MCF 10A (cell line): ENCODE measurements around the gene PCCA. TPM values are rescaled to one million over a fixed set of nuclear protein-coding genes. Genes with fewer than 3 reads are reported as not detected.
"Not testable (repeated sequence)": the region's sequence is repeated elsewhere in the genome, so short reads cannot be mapped to it uniquely, and the experiment has no call there.

Experiments used
- BruUV-seq: library from RNA; stranded (reverse); fragments of 400-500 nt; replicated peaks from 2 replicates; lab custom pipeline; 2021; lab: Mats Ljungman, UMichigan
- CTCF ChIA-PET: fragments of 300-600 bp; sonication (Branson Sonifier 250); formaldehyde crosslinking; extraction: SDS; loops from one replicate; lab custom pipeline; 2021; ENCODE audit warnings: antibody characterized with exemption, inconsistent platforms; lab: Yijun Ruan, JAX
- POLR2A ChIA-PET: fragments of 300-600, 350-650 bp; sonication (Branson Sonifier 250); formaldehyde crosslinking; extraction: SDS; loops from one replicate; lab custom pipeline; 2020; ENCODE audit warnings: antibody characterized with exemption, inconsistent platforms; lab: Yijun Ruan, JAX
- DNase-seq: peaks from one replicate; pipeline ENCODE4 v3.0.0-alpha.2; 2018; ENCODE audit not compliant: unreplicated experiment
- H3K27ac Mint-ChIP-seq: one replicate; pipeline ENCODE4 v1.8.0; 2022; ENCODE audit warnings: mild to moderate bottlenecking, low read depth, mixed read lengths; ENCODE audit not compliant: unreplicated experiment
- H3K27me3 Mint-ChIP-seq: one replicate; pipeline ENCODE4 v1.8.0; 2022; ENCODE audit warnings: mixed read lengths; ENCODE audit not compliant: insufficient read depth, unreplicated experiment
- H3K36me3 Mint-ChIP-seq: one replicate; pipeline ENCODE4 v1.8.0; 2022; ENCODE audit warnings: mild to moderate bottlenecking, moderate library complexity, mixed read lengths; ENCODE audit not compliant: insufficient read depth, unreplicated experiment
- H3K4me1 Mint-ChIP-seq: one replicate; pipeline ENCODE4 v1.8.0; 2022; ENCODE audit warnings: mixed read lengths; ENCODE audit not compliant: insufficient read depth, unreplicated experiment
- H3K4me3 Mint-ChIP-seq: one replicate; pipeline ENCODE4 v1.8.0; 2022; ENCODE audit warnings: mild to moderate bottlenecking, moderate library complexity, mixed read lengths; ENCODE audit not compliant: unreplicated experiment
- H3K9me3 Mint-ChIP-seq: one replicate; pipeline ENCODE4 v1.8.0; 2022; ENCODE audit warnings: mixed read lengths; ENCODE audit not compliant: unreplicated experiment
- intact Hi-C: fragments of 100-400 bp; cut with micrococcal nuclease; formaldehyde crosslinking; loops from 2 replicates; pipeline ENCODE4 v1.14.1; 2022
- total RNA-seq: library from RNA; stranded (reverse); gene quantifications from 2 replicates; pipeline ENCODE4 v1.2.3, GENCODE V29; 2022
- TF ChIP-seq, protein P1 (sequence below): fragments of 200-600 bp; IDR thresholded peaks from one replicate; pipeline ENCODE4 v1.8.0; 2022; ENCODE audit warnings: antibody characterized with exemption, mild to moderate bottlenecking; ENCODE audit not compliant: unreplicated experiment

PCCA gene
- total RNA-seq, 1 experiment from 2014 or later, result 23.4 TPM

DNA sequence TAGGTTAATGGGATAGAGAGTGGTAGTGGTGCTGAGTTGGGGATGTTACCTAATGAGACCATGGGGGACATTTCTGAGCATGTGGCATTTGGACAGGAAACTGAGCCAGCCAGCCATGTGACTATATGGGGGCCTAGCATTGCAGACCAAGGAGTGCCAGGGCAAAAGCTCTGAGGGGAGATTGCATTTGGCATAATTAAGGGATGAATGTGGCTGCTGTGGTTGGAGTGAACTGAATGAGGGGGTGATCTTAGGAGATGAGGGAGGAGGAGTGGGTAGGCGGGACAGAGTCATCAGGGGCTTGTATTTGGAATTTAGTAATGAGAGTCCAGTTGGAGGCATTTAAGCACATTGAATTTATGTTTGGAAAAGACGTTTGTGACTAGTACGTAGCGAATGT is 6.6 kb downstream of the PCCA start:
- BruUV-seq, result no TSS peak
- intact Hi-C loops, result no loop called here
- ChIA-PET POLR2A (interaction anchor here (0.7 kb wide), 1 partner anchor 115 kb away, joined by 3 read pairs; no protein-coding TSS in a partner anchor), CTCF (interaction anchor here (0.7 kb wide), 2 partner anchors 119 to 247 kb away, joined by 3 read pairs; no protein-coding TSS in a partner anchor)
- H3K27me3 Mint-ChIP-seq, result no peaks in the 10 kb centered on the region
- H3K27ac Mint-ChIP-seq, result peak overlapping the region; percentile 39
- peaks cover 16% of the 10 kb centered on the region for H3K36me3 Mint-ChIP-seq
- H3K4me1 Mint-ChIP-seq, result peaks cover 36% of the 10 kb centered on the region
- TF ChIP-seq, protein P1, sequence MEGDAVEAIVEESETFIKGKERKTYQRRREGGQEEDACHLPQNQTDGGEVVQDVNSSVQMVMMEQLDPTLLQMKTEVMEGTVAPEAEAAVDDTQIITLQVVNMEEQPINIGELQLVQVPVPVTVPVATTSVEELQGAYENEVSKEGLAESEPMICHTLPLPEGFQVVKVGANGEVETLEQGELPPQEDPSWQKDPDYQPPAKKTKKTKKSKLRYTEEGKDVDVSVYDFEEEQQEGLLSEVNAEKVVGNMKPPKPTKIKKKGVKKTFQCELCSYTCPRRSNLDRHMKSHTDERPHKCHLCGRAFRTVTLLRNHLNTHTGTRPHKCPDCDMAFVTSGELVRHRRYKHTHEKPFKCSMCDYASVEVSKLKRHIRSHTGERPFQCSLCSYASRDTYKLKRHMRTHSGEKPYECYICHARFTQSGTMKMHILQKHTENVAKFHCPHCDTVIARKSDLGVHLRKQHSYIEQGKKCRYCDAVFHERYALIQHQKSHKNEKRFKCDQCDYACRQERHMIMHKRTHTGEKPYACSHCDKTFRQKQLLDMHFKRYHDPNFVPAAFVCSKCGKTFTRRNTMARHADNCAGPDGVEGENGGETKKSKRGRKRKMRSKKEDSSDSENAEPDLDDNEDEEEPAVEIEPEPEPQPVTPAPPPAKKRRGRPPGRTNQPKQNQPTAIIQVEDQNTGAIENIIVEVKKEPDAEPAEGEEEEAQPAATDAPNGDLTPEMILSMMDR, result no peak
- no peak for DNase-seq
- H3K9me3 Mint-ChIP-seq, result no peaks in the 10 kb centered on the region
- no peak overlapping the region for H3K4me3 Mint-ChIP-seq

DNA sequence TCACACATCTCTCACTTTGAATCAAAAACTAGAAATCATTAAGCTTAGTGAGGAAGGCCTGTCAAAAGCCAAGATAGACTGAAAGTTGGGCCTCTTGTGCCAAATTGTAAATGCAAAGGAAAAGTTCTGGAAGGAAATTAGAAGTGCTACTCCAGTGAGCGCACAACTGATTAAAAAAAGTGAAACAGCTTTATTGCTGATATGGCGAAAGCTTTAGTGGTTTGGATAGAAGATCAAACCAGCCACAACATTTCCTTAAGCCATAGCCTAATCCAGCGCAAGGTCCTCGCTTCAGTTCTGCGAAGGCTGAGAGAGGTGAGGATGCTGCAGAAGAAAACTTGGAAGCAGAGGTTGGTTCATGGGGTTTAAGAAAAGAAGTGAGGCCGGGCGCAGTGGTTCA is 7.6 kb downstream of the PCCA start:
- no TSS peak for BruUV-seq
- TF ChIP-seq, protein P1, result no peak
- intact Hi-C loops, result no loop called here
- ChIA-PET POLR2A (no interaction called here), CTCF (no interaction called here)
- peak overlapping the region; percentile 39 for H3K27ac Mint-ChIP-seq
- H3K4me3 Mint-ChIP-seq, result no peak overlapping the region
- peaks cover 16% of the 10 kb centered on the region for H3K36me3 Mint-ChIP-seq
- H3K27me3 Mint-ChIP-seq, result no peaks in the 10 kb centered on the region
- H3K4me1 Mint-ChIP-seq, result peaks cover 27% of the 10 kb centered on the region
- no peak for DNase-seq
- no peaks in the 10 kb centered on the region for H3K9me3 Mint-ChIP-seq

DNA sequence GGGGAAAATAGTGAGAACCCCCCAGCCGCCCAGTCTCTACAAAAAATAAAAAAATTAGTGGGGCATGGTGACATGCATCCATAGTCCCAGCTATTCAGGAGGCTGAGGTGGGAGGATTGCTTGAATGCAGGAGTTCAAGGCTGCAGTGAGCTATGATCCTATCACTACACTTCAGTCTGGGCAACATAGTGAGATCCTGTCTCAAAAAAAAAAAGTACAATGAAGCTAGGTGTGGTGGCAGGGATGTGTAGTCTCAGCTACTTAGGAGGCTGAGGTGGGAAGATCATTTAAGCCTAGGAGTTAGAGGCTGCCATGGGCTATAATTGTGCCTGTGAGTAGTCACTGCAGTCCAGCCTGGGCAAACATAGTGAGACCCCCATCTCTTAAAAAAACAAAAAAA is 8.9 kb downstream of the PCCA start:
- Mint-ChIP-seq H3K4me3 (no peak overlapping the region), H3K27me3 (no peaks in the 10 kb centered on the region), H3K9me3 (no peaks in the 10 kb centered on the region), H3K4me1 (peaks cover 33% of the 10 kb centered on the region), H3K27ac (no peak overlapping the region), H3K36me3 (peaks cover 16% of the 10 kb centered on the region)
- intact Hi-C loops, result no loop called here
- TF ChIP-seq, protein P1, result no peak
- DNase-seq, result no peak
- CTCF ChIA-PET, result interaction anchor here (0.6 to 1.1 kb wide), 2 partner anchors 181 to 447 kb away, joined by 3 to 4 read pairs; no protein-coding TSS in a partner anchor
- POLR2A ChIA-PET, result interaction anchor here (1.1 to 5.4 kb wide), 3 partner anchors 9 to 22 kb away, joined by 5 to 59 read pairs (median 5); partner anchors contain the start of gene PCCA
- no TSS peak for BruUV-seq

DNA sequence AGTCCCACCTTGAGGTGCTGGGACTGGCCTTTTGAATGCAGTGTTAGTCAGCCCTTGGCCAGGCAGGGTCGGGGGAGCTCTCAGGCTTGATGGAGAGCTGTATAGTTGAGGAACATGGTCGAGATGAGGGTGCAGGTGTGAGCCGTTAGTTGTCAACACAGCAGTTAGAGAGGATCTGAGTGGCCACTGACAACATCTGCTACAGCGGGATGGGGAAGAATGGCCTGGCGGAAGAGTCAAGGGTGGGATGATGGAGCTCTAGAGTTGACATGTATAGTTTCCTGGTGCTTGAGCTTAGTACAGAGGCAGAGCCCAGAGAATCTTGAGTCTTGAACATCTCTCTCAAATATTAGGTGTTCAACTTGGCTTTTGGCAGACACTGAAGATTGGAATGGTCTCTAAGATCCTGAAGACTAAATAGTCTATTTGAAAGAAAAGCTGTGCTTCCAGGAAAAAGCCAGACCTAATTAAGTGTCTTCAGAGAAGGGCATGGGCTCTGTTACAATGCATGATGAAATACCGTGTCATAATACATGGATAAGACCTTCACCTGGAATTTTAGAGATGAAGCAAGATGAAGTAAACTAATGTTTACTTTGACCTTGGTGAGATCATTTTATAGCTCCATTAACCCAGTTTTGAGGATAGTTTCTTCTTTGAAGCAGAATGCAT is 9.7 kb downstream of the PCCA start:
- CTCF ChIA-PET, result interaction anchor here (0.6 to 1.1 kb wide), 3 partner anchors 112 to 447 kb away, joined by 3 to 5 read pairs (median 4); no protein-coding TSS in a partner anchor

DNA sequence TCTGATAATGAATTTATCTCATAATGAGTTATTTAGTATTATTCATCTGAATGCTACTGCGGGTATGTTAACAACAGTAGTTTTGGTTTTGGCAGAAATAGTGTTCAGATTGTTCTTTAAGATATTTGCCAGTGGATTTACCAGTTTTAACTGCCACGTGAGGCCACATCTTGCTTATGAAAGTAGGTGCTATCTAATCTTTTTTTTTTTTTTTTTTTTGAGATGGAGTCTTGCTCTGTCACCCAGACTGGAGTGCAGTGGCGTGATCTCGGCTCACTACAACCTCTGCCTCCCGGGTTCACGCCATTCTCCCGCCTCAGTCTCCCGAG is 10.2 kb downstream of the PCCA start:
- Mint-ChIP-seq H3K36me3 (peaks cover 16% of the 10 kb centered on the region), H3K4me1 (peaks cover 33% of the 10 kb centered on the region), H3K27ac (peak overlapping the region; percentile 95)
- H3K27me3 Mint-ChIP-seq, intact Hi-C loops, BruUV-seq, H3K9me3 Mint-ChIP-seq, DNase-seq, H3K4me3 Mint-ChIP-seq: not testable (repeated sequence)
- CTCF ChIA-PET, result interaction anchor here (0.6 to 0.8 kb wide), 2 partner anchors 111 to 946 kb away, joined by 3 to 5 read pairs; no protein-coding TSS in a partner anchor
- POLR2A ChIA-PET, result interaction anchor here (1.8 to 5.4 kb wide), 2 partner anchors 8 to 10 kb away, joined by 5 to 59 read pairs; partner anchors contain the start of gene PCCA

More for the DNA sequence above, 9.7 kb downstream of the PCCA start:
- BruUV-seq, result TSS peak; percentile 94
- intact Hi-C loops, result no loop called here
- no peak overlapping the region for H3K4me3 Mint-ChIP-seq
- peaks cover 13% of the 10 kb centered on the region for H3K36me3 Mint-ChIP-seq
- TF ChIP-seq, protein P1, result no peak
- peak overlapping the region; percentile 95 for H3K27ac Mint-ChIP-seq
- no peaks in the 10 kb centered on the region for H3K9me3 Mint-ChIP-seq
- POLR2A ChIA-PET, result interaction anchor here (1.1 to 5.4 kb wide), 3 partner anchors 9 to 23 kb away, joined by 5 to 59 read pairs (median 5); partner anchors contain the start of gene PCCA
- no peak for DNase-seq
- no peaks in the 10 kb centered on the region for H3K27me3 Mint-ChIP-seq
- H3K4me1 Mint-ChIP-seq, result peaks cover 33% of the 10 kb centered on the region
